ENCODE data around the gene PCP4.

Gene PCP4

GRCh38 chr21:39923476-39923875 is 56.2 kb downstream of the PCP4 start:
- DNase-seq (ENCODE audit: low read depth) = no peak

DNA sequence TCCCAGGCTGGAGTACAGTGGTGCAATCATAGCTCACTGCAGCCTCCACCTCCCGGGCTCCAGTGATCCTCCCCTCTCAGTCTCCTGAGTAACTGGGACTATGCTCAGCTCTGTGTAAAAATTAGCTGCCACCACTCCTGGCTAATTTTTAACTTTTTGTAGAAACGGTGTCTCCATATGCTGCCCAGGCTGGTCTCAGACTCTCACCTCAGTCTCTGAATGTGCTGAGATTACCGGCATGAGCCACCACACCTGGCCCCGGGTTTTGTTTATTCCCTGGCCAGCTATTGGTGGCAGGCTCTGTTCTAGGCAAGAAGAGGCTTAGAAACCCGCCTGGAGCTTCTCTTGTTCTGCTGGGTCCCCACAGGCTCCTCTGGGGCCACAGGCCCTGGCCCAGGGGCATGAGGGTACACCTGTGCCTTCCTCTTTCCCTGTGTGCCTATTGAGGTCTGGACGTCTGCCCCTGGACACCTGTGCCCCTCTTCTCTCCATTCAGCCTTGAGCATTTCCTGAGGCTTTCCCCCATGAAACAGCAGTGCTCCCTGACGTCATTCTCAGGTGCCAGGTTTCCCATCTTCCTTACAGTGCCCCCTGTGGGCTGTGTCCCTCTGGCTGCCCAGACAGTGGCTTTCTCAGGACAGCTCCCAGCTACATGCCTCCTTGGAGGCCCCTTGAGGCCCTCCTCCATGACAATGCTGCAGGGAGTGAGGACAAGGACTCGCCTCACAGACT is 57.5 kb downstream of the PCP4 start:
- DNase-seq (ENCODE audit: low read depth) = no peak

- DNase-seq (ENCODE audit: low read depth) = no peak
Measured at GRCh38 chr21:39927304-39927886, 60.2 kb downstream of the PCP4 start.

DNA sequence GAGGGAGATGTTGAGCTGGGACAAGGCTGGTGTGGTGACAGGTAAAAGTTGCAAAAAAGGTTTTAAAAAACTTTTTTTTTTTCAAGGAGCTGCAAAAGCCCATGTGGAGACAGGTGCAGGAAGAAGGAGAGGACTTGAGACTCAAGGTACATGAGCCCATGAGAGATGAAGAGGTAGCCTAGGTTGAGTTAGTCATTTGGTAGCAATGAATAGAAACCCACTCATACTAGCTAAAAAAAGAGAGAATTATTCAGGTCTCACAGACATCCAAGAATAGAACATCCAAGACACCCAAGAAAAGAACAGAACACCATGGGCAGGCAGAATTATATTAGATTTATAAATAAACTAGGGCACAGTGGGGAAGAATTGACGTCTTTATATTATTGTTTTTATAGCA is 65.1 kb downstream of the PCP4 start:
- DNase-seq (ENCODE audit: low read depth) = no peak

DNA sequence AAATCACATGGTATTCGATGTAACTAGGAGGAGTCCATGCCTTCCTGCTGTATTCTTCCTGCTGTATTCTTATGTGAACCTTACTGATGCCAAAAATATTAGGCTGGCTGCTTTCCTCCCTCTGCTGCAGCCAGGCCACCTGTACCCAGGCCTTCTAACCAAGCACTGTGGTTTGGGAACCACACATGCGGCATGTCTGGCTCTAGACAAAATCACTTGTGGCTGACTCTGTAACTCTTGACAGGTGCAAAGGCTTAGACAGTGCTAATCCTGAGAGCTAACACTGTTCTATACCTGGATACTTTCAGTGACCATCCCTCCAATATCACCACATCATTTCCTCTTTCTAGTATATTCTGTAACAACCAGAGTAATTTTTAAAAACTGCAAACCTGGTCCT is 67.7 kb downstream of the PCP4 start:
- no peak for DNase-seq (ENCODE audit: low read depth)

DNA sequence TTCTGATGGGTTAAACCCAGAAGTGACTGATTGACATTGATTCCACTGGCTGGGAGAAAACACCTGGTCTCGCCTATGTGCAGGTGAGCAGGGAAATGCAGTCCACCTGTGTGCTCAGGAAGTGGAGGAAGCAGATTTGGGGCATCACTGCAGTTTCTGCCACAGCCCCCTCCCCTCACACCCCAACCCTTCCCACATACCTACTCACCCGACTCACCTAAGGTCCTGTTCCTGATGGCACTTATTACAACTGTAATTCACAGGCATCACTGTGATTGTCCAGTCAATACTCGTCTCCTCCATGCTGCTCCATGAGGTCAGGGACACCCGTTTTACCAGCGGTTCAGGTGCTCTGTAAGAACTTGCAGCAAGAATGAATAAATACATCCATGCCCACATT is 68.5 kb downstream of the PCP4 start:
- no peak for DNase-seq (ENCODE audit: low read depth)

DNA sequence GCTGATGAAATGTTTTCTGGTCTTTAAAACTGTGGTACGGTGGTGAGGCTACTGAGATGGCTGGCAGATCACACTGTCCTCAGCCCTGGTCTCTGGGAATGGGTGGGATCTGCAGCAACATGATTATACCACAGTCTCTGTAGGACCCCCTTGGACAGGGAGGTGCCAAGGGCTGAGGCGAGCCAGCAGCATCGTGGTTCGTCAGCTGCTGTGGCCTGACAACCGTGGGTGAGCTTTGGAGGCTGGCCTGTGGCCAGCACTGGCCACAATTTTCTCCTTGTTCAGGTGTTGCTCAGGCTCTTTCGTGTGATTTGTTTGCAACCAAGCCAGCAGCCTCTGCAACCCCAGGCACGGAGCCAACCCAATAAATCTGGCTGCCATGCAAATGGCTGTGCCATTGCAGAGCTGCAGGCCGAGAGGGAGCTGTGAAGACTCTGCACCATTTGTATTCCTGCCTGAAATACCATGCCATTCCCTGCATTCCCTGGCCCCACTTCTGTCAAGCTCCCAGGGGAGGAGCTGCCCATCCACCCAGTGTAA is 70.9 kb downstream of the PCP4 start:
- DNase-seq (ENCODE audit: low read depth) = no peak

DNA sequence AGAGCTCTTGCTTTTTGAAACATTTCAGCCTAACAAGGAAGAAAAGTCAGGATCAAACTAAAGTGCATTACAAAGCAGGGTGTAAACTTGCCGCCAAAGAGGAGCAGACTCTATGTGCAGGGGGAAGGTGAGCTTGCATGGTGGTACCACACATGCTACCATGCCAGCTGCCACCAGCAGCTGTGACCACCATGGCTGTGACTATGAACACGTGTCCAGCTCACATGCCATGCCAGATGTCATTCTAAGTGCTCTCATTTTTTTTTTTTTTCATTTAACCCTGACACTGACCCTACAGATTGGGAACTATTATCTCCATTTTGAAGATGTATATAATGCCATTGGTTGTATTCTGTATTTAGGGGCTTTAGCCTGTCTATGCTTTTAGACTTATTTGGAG is 79.0 kb downstream of the PCP4 start:
- no peak for DNase-seq (ENCODE audit: low read depth)

DNA sequence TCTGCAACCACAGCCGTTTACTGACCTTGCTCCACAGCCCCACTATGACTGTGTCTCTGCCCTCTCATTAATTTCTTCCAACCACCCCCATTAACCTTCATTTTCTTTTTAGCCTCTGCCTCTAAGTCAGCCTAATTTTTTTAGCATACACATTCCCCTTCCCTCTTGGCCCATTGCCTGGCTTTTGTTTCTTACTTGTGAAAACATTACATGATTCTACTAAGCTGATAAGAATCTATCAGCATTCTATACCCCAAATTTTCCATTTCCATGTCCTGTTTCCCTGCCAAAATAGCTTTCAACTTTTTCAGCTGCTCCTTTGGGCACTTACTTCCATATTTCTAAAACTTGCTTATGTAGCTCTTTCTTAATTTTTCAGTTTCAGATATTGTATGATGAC is 79.8 kb downstream of the PCP4 start:
- DNase-seq (ENCODE audit: low read depth) = no peak

- DNase-seq (ENCODE audit: low read depth) = no peak
Measured at GRCh38 chr21:39951183-39952101, 84.2 kb downstream of the PCP4 start.

GRCh38 chr21:39952265-39952664 is 85.0 kb downstream of the PCP4 start:
- no peak for DNase-seq (ENCODE audit: low read depth)

DNA sequence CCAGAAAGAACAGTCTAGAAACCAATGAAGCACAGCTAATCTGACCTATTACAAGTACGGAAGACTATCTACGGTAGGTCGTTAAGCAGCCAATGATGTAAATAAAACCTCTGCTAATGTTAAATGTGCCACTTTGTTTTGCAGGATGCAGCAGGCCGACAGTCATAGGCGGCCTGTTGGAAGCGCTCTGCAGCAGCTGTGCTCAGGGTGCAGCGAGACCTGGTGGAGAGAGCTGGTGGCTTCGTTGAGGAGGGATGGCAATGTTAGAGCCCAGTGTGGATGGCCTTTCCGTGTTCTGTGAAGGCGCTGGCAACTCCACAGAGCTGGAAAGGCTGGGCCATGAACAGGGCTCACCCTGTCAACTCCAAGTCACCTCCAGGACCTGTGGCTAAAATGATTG is 87.3 kb downstream of the PCP4 start:
- no peak for DNase-seq (ENCODE audit: low read depth)

GRCh38 chr21:39955326-39955725 is 88.1 kb downstream of the PCP4 start:
- DNase-seq (ENCODE audit: low read depth) = no peak

DNA sequence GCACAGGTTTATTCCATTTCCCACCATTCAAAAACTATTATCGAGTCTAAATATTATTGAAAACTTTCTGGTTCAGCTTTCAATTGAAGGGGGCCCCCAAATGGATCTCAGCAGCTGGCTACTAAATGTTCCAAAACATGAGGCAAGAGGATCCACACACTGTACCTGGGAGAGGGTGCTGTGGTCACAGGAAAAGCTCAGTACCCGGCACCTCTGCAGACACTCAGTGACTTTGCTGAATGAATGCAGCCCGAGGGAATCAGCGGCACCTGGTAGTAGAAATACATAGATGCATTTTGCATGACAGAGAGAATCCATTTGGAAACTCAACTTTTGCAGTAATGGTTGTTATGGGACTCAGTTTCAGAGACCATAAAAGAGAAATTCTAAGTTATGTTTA is 89.3 kb downstream of the PCP4 start:
- DNase-seq (ENCODE audit: low read depth) = no peak

DNA sequence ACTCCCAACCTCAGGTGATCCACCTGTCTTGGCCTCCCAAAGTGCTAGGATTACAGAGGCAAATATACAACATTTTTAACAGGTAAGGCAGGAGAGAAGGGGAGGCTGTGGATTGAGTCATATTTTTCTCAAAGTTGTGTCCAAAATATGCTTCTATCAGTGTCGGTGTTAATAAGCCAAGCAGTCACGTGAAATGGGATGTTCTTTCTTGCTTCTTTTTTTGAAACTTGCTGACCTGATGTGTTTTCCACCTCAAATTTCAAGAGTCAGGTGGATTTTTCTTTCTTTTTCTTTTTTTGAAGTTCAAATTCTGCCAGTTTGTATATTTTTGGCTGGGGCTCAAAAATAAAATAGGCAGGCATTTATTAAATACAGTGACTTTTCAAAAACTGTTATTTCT is 91.5 kb downstream of the PCP4 start:
- no peak for DNase-seq (ENCODE audit: low read depth)

DNA sequence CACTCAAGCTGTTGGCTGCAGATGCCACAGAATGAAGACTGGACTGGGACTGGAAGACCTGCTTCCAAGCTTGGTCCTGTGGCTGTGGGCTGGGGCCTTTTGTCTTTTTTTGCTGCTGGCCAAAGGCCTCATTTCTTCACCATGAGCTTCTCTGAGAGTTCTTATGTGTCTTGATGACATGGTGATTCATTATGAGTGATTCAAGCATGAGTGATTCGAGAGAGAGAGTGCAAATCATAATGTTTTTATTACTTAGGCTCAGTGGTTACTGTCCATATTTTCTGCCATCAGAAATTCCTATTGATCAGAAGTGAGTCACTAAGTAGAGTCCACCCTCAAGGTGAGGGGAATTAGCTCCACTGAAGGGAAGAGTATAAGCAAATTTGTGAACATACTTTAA is 94.0 kb downstream of the PCP4 start:
- no peak for DNase-seq (ENCODE audit: low read depth)

- DNase-seq (ENCODE audit: low read depth) = no peak
Measured at GRCh38 chr21:39965026-39965425, 97.8 kb downstream of the PCP4 start.

- no peak for DNase-seq (ENCODE audit: low read depth)
Measured at GRCh38 chr21:39966786-39967185, 99.5 kb downstream of the PCP4 start.

- no peak for DNase-seq (ENCODE audit: low read depth)
Measured at GRCh38 chr21:39968010-39968409, 100.8 kb downstream of the PCP4 start.

GRCh38 chr21:39969691-39970364 is 102.6 kb downstream of the PCP4 start:
- DNase-seq (ENCODE audit: low read depth) = no peak

DNA sequence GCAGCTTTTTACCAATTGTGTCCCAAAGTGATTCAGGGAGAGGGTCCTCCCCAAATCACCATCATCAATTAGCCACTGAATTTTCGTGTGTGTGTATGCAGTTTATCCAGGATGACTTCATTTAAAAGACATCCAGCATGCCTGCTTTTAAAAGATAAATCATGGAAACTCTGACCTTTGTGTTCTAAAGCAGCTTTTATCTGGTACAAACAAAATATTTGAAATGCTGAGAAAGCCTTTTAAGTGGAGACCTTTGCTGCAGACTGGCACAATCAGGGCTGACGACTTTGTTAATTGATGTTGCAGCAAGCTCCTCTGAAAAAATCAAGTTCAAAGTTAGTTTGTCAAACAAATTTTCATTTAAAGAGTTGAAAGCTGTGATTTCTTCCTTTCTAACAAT is 104.7 kb downstream of the PCP4 start:
- DNase-seq (ENCODE audit: low read depth) = no peak

DNA sequence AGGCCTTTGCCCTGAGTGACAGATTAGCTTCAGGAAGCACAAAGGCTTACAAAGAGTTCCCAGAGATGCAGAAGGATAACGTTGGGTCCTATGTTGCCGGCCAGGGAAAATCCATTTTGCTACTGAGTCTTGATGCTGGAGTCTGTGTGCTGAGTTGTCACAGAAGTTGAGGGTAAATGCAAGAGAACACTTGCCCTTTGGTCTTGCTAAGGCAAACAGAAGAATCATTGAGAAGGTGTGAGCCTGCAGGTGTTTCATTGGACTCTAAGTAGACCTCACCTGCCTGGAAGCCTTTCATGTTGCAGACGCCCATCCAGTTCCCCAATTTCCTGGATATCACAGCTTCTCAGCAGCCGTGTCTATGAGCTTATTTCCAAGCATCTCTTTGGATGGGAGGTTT is 105.2 kb downstream of the PCP4 start:
- DNase-seq (ENCODE audit: low read depth) = no peak

Measured in T follicular helper cell (primary cell).